HG03097 (cell line): Measurements from ENCODE around the gene PKIG.

Experiments used
- ATAC-seq: cut with Tn5 transposase; IDR thresholded peaks from one replicate; pipeline ENCODE4 v1.9.1; 2021; ENCODE audit not compliant: unreplicated experiment, low FRiP score

The PKIG gene

DNA sequence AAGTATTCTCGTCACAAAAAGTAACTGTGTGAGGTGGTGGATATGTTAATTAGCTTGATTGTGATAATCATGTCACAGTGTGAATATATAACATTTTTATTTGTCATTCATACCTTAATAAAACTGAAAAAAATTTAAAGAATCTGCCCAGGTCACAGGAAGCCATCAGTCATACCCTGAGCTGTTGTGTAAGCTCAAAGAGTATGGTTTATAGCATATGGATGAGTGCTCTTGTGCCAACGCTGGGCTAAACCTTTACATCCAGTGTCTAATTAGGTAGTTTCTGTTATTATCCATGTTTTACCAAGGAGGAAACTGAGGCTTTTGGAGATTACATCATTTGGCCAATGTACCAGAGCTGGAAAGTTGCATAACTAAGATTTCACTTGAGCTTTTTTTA is 11.4 kb downstream of the PKIG start:
- ATAC-seq, result no peak

DNA sequence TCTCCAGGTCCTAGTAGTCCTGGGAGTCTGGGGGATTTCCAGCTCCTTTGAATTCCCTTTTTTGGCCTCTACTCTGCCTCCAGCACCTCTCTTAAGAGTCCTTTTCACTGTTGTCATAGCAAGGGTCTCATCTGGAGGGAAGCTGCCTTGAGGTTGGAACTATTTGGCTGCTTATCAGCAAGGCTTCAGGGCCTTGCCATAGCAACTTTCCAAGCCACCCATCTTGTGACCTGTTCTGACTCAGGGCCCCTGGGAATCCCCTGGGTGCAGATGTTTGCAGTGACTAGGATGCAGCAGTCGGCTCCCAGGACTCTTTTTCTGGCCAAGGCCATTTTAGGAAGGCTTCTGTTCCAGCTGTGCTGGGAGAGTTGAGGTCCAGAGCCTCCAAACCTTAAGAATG is 12.4 kb downstream of the PKIG start:
- ATAC-seq, result no peak

DNA sequence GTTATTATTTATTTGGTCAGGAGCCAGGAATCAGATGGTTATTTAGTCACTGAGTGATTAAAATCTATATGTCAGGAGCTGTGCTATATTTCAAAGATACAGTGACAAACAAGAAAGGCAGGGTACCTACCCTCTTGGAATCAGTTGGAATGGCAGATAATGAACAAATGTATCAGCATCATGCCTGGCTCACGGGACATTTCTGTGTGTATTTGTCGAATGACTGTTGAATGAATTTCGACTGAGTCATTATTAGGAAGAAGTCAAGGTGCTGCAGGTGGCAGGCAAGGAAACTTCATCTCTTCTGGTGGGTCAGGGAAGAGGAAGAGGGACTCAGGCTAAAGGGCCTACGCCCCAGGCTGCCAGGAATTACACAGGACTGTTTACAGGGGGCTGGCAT is 13.6 kb downstream of the PKIG start:
- no peak for ATAC-seq

- no peak for ATAC-seq
Measured at GRCh38 chr20:44596876-44597275, 14.5 kb downstream of the PKIG start.

GRCh38 chr20:44597516-44597915 is 15.1 kb downstream of the PKIG start:
- ATAC-seq, result no peak

DNA sequence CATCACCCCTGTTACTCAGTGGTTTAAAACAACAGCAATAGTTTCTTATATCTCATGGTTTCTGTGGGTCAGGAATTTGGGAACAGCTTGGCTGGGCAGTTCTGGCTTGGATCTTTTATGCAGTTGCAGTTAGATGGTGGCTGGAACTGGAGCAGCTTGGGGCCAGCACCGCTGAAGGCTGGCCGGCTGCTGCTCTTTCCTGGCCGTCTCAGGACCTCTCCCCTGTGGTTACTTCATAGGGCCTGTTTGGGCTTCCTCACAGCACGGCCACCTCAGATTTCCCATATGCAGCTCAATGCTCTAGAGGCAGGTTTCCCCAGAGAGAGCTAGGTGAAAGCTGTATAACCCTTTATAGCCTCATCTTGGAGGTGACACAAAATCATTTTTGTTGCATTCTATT is 15.6 kb downstream of the PKIG start:
- no peak for ATAC-seq

DNA sequence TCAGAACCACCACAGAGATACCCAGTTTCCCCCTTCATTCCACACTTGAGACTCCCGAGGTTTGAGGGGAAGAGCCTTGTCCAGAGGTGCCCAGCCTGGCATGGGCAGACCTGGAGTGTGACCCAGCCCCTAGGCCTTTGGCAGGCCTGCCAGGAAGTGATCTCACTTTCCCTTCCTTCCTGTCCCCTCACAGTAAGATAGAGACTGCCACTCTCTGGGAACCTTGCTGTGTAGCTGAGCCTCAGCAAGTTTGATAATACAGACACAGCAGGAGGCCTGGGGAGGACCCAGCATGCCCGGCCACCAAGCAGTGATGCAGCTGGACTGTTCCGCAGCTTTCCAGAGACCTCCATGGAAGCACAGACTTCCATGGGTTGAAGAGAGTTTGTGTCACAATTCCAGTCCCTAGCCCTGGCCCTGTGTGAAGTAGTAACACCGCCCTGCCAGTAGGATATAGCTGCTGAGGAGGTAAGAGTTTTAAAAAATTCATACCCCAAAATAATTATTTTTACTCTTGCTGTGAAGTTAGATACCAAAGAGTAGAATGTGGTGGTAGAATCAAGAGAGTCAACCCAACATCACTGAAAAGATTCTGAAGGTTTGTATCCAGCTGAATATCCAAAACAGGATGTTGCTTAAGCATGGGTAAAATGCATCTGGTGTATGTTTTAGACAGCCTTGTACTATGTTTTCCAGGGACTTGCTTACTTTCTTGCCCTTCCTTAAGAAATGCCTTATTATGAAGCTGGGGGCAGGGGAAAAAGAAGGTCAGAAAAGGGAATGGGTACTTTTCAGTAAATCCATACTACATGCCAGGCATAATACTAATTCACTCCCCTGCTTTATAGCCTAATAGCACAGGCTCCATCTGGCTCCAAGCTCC is 16.3 kb downstream of the PKIG start:
- peak; percentile 58 for ATAC-seq

DNA sequence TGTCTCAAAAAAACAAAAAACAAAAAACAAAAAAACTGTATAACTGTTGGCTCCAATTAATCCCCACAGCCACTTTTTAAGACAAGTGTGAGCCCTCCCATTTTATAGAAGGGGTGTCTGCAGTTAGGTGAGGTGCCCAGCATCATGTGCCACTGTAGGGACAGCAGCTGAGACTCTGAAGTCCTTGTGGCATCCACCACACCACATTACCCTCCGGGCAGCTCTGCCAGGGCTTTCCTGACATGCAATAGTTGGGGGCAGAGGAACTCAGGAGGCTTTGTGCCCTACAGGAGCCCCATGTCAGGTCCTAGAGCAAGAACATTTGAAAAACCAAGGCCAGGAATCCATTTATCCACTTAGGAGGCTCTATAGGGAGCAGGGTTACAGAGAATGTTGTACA is 17.3 kb downstream of the PKIG start:
- no peak for ATAC-seq

DNA sequence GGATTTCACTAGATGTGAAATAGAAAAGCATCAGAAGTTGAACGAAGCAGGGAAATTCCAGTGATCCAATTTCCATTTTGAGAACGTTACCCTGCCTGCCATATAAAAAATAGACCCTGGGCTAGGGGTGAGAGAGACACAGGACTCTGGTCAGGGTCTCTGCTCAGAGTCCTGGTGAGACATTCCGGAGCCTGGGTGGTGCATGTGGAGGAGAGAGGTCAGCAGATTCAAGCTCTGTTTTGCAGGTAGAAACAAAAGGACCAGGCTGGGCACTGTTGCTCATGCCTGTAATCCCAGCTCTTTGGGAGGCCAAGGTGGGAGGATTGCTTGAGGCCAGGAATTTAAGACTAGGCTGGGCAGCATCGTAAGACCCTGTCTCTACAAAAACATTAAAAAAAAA is 17.9 kb downstream of the PKIG start:
- ATAC-seq, result no peak

DNA sequence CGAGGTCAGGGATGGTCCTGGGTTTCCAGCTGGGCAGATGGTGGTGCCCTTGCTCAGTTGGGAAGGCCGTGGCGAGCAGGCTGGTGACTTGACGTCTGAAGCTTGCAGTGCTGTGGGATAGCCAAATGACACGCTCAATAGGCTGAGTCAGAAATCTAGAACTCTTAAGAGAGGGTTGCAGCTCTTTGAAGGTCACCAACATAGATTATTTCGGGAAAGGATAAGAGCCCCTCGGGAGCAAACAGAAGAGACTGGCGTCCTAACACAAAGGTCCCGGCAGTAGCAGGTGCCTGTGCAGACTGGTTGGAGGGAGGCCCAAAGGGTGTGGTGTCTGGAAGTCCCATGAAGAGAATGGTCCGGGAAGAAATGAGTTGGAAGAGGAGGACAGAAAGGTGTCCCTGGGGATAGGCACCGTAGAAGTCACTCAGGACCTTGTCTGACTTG is 18.4 kb downstream of the PKIG start:
- no peak for ATAC-seq

GRCh38 chr20:44601236-44601671 is 18.9 kb downstream of the PKIG start:
- no peak for ATAC-seq

DNA sequence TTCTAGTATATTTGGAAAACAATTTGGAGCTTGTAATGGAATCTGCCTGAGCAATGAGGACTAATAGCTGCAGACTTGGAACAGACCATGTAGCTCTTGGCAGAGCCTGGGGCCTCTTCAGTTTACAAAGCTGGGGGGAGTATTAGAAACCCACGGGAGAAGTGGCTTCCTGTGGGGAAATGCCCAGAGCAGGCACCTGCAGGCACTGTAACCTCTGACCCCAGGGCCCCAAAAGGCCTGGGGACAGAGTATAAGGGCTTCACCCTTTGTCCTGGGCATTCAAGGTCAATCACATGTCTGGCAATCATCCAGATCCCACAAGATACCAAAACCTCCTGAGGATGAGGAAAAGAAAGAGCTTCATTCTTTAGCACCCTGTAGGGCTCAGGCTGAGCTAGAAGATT is 19.4 kb downstream of the PKIG start:
- no peak for ATAC-seq

DNA sequence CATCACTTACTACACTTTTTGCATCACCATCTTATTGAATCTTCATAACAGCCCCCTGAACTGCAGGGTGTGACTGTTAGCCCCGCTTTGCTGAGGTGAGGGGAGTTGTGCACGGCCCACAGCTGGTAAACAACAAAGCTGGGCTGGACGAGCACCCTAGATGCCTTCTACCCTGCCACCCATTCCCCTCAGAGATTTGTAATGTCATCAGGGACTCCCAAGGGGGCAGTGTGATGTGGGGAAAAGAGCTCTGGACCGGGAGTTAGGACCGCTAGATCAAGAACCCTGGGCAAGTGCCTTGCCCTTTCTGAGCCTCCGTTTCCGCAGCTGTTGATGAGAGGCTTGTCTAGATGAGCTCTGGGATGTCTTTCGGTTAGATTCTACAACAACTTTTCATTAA is 20.9 kb downstream of the PKIG start:
- ATAC-seq, result no peak

- ATAC-seq, result no peak
Measured at GRCh38 chr20:44606725-44607441, 24.5 kb downstream of the PKIG start.

- ATAC-seq, result no peak
Measured at GRCh38 chr20:44609006-44609515, 26.7 kb downstream of the PKIG start.

DNA sequence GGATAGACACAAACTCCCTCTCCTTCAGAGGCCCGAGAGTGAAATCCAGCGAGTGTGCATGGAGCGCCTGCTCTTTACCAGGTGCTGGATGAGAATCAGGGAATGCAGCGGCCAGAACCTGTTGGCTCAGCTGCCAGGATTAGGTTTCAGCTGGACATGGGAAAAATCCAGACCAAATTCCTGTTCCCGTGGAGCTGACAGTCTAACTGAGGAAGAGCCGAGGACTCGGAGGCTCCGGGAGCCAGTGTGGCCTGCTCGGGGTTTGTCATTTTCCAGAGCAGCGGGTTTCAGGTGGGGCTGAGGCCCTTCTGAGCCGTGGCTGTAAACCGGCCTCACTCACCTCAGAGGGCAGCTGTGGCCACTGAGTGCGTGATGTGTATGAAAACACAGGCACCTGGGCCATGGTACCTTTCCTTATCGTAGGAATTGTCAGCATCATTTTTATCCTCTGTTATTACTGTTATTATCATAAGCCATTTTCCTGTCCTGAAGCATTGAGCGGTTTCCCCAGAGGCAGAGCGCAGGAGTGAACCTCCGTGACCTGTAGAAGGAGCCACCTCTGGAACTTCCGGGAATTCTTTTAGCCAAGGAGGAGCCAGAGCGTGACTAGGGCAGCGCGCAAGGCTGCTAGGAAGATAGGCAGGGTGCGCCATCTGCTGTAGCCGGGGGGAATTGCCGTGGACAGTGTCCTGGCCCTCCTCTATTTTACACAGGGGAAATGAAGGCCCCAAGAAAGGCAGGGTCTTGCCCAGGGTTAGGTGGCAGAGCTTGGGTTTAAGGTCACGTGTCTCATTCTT is 27.3 kb downstream of the PKIG start:
- ATAC-seq, result peak; percentile 89

DNA sequence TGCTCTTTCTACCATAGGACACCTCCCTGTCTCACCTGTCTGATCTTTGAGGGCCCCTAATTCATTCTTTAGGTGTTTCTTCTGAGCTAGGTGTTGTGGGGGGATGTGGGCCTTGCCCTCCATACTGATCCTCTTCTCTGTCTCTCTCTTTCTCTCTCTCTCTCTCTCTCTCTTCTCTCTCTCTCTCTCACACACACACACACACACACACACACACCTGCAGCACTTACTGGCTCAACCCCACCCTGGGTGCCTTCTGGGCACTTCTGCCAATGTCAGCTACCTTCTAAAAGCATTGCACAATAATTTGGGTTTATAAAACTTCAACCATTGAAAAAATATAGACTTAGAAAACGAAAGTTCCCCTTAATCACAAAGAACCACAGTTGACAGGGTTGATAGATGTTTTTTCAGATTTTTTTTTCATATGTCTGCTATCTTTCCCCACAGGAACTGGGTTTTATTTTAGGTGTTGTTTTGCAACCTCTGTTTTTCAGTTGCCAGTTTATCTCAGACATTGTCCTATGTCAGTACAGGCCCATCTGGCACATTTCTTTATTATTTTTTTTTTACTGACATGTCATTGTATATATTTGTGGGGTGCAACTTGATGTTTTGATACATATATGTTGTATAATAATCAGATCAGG is 28.1 kb downstream of the PKIG start:
- ATAC-seq, result no peak

GRCh38 chr20:44613575-44613974 is 31.2 kb downstream of the PKIG start:
- ATAC-seq, result no peak

- no peak for ATAC-seq
Measured at GRCh38 chr20:44614525-44614924, 32.1 kb downstream of the PKIG start.

GRCh38 chr20:44615169-44615791 is 32.9 kb downstream of the PKIG start:
- no peak for ATAC-seq
